GM19023 (cell line): Measurements from ENCODE around the gene ACMSD.
"Not testable (repeated sequence)": the region's sequence is repeated elsewhere in the genome, so short reads cannot be mapped to it uniquely, and the experiment has no call there.

Source experiments
- ATAC-seq: cut with Tn5 transposase; IDR thresholded peaks from one replicate; pipeline ENCODE4 v1.9.1; 2021; ENCODE audit warnings: mild to moderate bottlenecking, moderate library complexity; ENCODE audit not compliant: unreplicated experiment

ACMSD gene

GRCh38 chr2:134847582-134847981 is 9.2 kb downstream of the ACMSD start:
- ATAC-seq: not testable (repeated sequence)

- no peak for ATAC-seq
Observed at GRCh38 chr2:134852518-134852917, 14.1 kb downstream of the ACMSD start.

GRCh38 chr2:134855709-134856108 is 17.3 kb downstream of the ACMSD start:
- ATAC-seq: no peak

GRCh38 chr2:134858245-134858644 is 19.8 kb downstream of the ACMSD start:
- no peak for ATAC-seq

GRCh38 chr2:134861173-134861572 is 22.8 kb downstream of the ACMSD start:
- ATAC-seq: no peak

GRCh38 chr2:134862069-134862468 is 23.7 kb downstream of the ACMSD start:
- ATAC-seq: no peak

GRCh38 chr2:134862674-134863073 is 24.3 kb downstream of the ACMSD start:
- ATAC-seq: no peak

- ATAC-seq: no peak
Observed at GRCh38 chr2:134863446-134863845, 25.0 kb downstream of the ACMSD start.

GRCh38 chr2:134865067-134865787 is 26.8 kb downstream of the ACMSD start:
- no peak for ATAC-seq

GRCh38 chr2:134866498-134867099 is 28.2 kb downstream of the ACMSD start:
- ATAC-seq: no peak

- ATAC-seq: no peak
Observed at GRCh38 chr2:134869946-134870736, 31.7 kb downstream of the ACMSD start.

GRCh38 chr2:134873152-134873551 is 34.7 kb downstream of the ACMSD start:
- ATAC-seq: no peak

GRCh38 chr2:134875309-134875708 is 36.9 kb downstream of the ACMSD start:
- ATAC-seq: no peak

- no peak for ATAC-seq
Observed at GRCh38 chr2:134882773-134883172, 44.4 kb downstream of the ACMSD start.

GRCh38 chr2:134883552-134884293 is 45.3 kb downstream of the ACMSD start:
- no peak for ATAC-seq

GRCh38 chr2:134884435-134884834 is 46.0 kb downstream of the ACMSD start:
- ATAC-seq: no peak

GRCh38 chr2:134892282-134893035 is 54.0 kb downstream of the ACMSD start:
- no peak for ATAC-seq

GRCh38 chr2:134897932-134898331 is 59.5 kb downstream of the ACMSD start:
- ATAC-seq: no peak

GRCh38 chr2:134899204-134899603 is 60.8 kb downstream of the ACMSD start:
- no peak for ATAC-seq

GRCh38 chr2:134900151-134900550 is 61.7 kb downstream of the ACMSD start:
- ATAC-seq: no peak
